Natural killer cell (primary cell): ENCODE data around the gene AP1M1. TPM values are rescaled to one million over a fixed set of nuclear protein-coding genes. Genes with fewer than 3 reads are reported as not detected.

Experiments used
- ATAC-seq, 3 donors: fragments of 150-1000 bp in 2 of 3; fragments of 200-7000 bp in 1 of 3; cut with Tn5 transposase; 1 replicate in 1 of 3; 2 replicates in 2 of 3; pipeline ENCODE4 v1.10.0; 2021; ENCODE audit warnings: mild to moderate bottlenecking in 2 of 3, moderate library complexity in 2 of 3
- DNase-seq, 2 donors: peaks; one replicate each; pipeline versions ENCODE4 v3.0.0 to v3.0.0-alpha.2; 2013 to 2021; ENCODE audit warnings: mixed read lengths in 1 of 2
- H3K27ac ChIP-seq: one replicate; pipeline ENCODE4 v1.5.1; 2013; ENCODE audit warnings: mild to moderate bottlenecking, low read length
- H3K27me3 ChIP-seq: one replicate; pipeline ENCODE4 v1.6.1; 2013; ENCODE audit warnings: low read length; ENCODE audit not compliant: control insufficient read depth, insufficient read depth
- H3K36me3 ChIP-seq: one replicate; pipeline ENCODE4 v1.6.1; 2013; ENCODE audit warnings: low read length; ENCODE audit not compliant: control insufficient read depth, insufficient read depth
- H3K4me1 ChIP-seq: one replicate; pipeline ENCODE4 v1.6.1; 2013; ENCODE audit warnings: low read length; ENCODE audit not compliant: control insufficient read depth, insufficient read depth
- H3K4me3 ChIP-seq: one replicate; pipeline ENCODE4 v1.5.1; 2013; ENCODE audit warnings: low read length
- H3K9me3 ChIP-seq: one replicate; pipeline ENCODE4 v1.6.1; 2013; ENCODE audit warnings: low read length; ENCODE audit not compliant: control insufficient read depth, insufficient read depth
- H3K27ac Mint-ChIP-seq, 2 donors: one replicate each; pipeline ENCODE4 v1.8.0; 2022; ENCODE audit warnings: mild to moderate bottlenecking in 2 of 2, mixed read lengths in 2 of 2, moderate library complexity in 1 of 2
- H3K27me3 Mint-ChIP-seq, 2 donors: one replicate each; pipeline ENCODE4 v1.8.0; 2022; ENCODE audit warnings: low read depth in 2 of 2, mixed read lengths in 2 of 2
- H3K36me3 Mint-ChIP-seq: one replicate; pipeline ENCODE4 v1.8.0; 2022; ENCODE audit warnings: mixed read lengths
- H3K4me1 Mint-ChIP-seq, 2 donors: one replicate each; pipeline ENCODE4 v1.8.0; 2022; ENCODE audit warnings: mixed read lengths in 2 of 2
- H3K4me3 Mint-ChIP-seq: one replicate; pipeline ENCODE4 v1.8.0; 2022; ENCODE audit warnings: mild to moderate bottlenecking, moderate library complexity, mixed read lengths
- H3K9me3 Mint-ChIP-seq, 2 donors: one replicate each; pipeline ENCODE4 v1.8.0; 2022; ENCODE audit warnings: mixed read lengths in 2 of 2
- WGBS: methylation state at CpG from one replicate; pipeline ENCODE4 v1.1.7; 2013; ENCODE audit warnings: missing lambda C conversion rate; ENCODE audit not compliant: insufficient coverage; 5-methylcytosine and 5-hydroxymethylcytosine counted together
- intact Hi-C: fragments of 100-400 bp; cut with micrococcal nuclease; formaldehyde crosslinking; loops from one replicate; pipeline ENCODE4 v1.14.2; 2022
- total RNA-seq, 4 donors: library from RNA; stranded (reverse); fragments of 120-200 nt in 1 of 4; gene quantifications; one replicate each; pipeline versions ENCODE4 v1.2.3 to v1.2.4, GENCODE V29; 2013 to 2022
- TF ChIP-seq, protein P1 (sequence below): fragments of 200-600 bp; IDR thresholded peaks from one replicate; pipeline ENCODE4 v1.8.0; 2022; ENCODE audit warnings: antibody characterized with exemption

Gene AP1M1
- total RNA-seq, 3 donors from 2014 or later (not counting 1 experiment from before 2014, with no cell fraction given): 99.0 to 124 (median 100) TPM

GRCh38 chr19:16216744-16217670 is 19.3 kb downstream of the AP1M1 start:
- Mint-ChIP-seq H3K27me3 (no peaks in the 10 kb centered on the region), H3K9me3 (peaks cover 2 to 3% of the 10 kb centered on the region in 2 donors), H3K27ac (peak overlapping the region in 1 of 2 donors; percentile 75), H3K4me3 (no peak overlapping the region), H3K36me3 (peaks cover 39% of the 10 kb centered on the region), H3K4me1 (peaks cover 43% of the 10 kb centered on the region in 2 donors)
- WGBS: 78% methylated on average over 13 of the region's 13 CpGs
- no peak for ATAC-seq
- H3K4me1 ChIP-seq: peaks cover 7% of the 10 kb centered on the region
- H3K9me3 ChIP-seq: peaks cover 17% of the 10 kb centered on the region
- peaks cover 41% of the 10 kb centered on the region for H3K36me3 ChIP-seq
- peak in 1 of 2 donors; percentile 43 for DNase-seq
- no peak overlapping the region for H3K4me3 ChIP-seq
- TF ChIP-seq, protein P1, sequence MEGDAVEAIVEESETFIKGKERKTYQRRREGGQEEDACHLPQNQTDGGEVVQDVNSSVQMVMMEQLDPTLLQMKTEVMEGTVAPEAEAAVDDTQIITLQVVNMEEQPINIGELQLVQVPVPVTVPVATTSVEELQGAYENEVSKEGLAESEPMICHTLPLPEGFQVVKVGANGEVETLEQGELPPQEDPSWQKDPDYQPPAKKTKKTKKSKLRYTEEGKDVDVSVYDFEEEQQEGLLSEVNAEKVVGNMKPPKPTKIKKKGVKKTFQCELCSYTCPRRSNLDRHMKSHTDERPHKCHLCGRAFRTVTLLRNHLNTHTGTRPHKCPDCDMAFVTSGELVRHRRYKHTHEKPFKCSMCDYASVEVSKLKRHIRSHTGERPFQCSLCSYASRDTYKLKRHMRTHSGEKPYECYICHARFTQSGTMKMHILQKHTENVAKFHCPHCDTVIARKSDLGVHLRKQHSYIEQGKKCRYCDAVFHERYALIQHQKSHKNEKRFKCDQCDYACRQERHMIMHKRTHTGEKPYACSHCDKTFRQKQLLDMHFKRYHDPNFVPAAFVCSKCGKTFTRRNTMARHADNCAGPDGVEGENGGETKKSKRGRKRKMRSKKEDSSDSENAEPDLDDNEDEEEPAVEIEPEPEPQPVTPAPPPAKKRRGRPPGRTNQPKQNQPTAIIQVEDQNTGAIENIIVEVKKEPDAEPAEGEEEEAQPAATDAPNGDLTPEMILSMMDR: no peak
- H3K27ac ChIP-seq: no peak overlapping the region
- no peaks in the 10 kb centered on the region for H3K27me3 ChIP-seq
- intact Hi-C loops: no loop called here

- Mint-ChIP-seq H3K4me3 (no peak overlapping the region), H3K27me3 (no peaks in the 10 kb centered on the region), H3K9me3 (peaks cover 4 to 6% of the 10 kb centered on the region in 2 donors), H3K4me1 (peaks cover 34% of the 10 kb centered on the region in 2 donors), H3K36me3 (peaks cover 40% of the 10 kb centered on the region), H3K27ac (peak overlapping the region; percentile 31 to 39)
- TF ChIP-seq, protein P1: no peak
- H3K4me3 ChIP-seq: no peak overlapping the region
- H3K27ac ChIP-seq: no peak overlapping the region
- H3K4me1 ChIP-seq: peaks cover 7% of the 10 kb centered on the region
- peaks cover 21% of the 10 kb centered on the region for H3K9me3 ChIP-seq
- DNase-seq (no peak), ATAC-seq (no peak)
- H3K27me3 ChIP-seq: no peaks in the 10 kb centered on the region
- 90% methylated on average over 16 of the region's 16 CpGs for WGBS
- intact Hi-C loops: no loop called here
- H3K36me3 ChIP-seq: peaks cover 38% of the 10 kb centered on the region
These were observed 20.2 kb downstream of the AP1M1 start for GRCh38 chr19:16217716-16218451.

- Histone ChIP-seq H3K4me3 (no peak overlapping the region), H3K36me3 (peaks cover 47% of the 10 kb centered on the region), H3K27ac (no peak overlapping the region), H3K9me3 (peaks cover 21% of the 10 kb centered on the region), H3K4me1 (peaks cover 7% of the 10 kb centered on the region), H3K27me3 (no peaks in the 10 kb centered on the region)
- intact Hi-C loops: no loop called here
- ATAC-seq (no peak), DNase-seq (no peak)
- Mint-ChIP-seq H3K36me3 (peaks cover 33% of the 10 kb centered on the region), H3K27ac (peak overlapping the region; percentile 31 to 39), H3K9me3 (peaks cover 4 to 6% of the 10 kb centered on the region in 2 donors), H3K4me3 (no peak overlapping the region), H3K4me1 (peaks cover 24% of the 10 kb centered on the region in 2 donors), H3K27me3 (no peaks in the 10 kb centered on the region)
- TF ChIP-seq, protein P1: no peak
- 80% methylated on average over 2 of the region's 2 CpGs for WGBS
These were observed 21.1 kb downstream of the AP1M1 start for GRCh38 chr19:16218851-16219250.
